Activated CD4-positive, alpha-beta T cell treated with anti-CD3 and anti-CD28 coated beads for 24 hours (primary cell): ENCODE results near the gene RET.

Source experiments
- DNase-seq, 2 donors: peaks; one replicate each; pipeline ENCODE4 v3.0.0-alpha.2; 2020; ENCODE audit warnings: low read depth in 2 of 2

Gene RET

GRCh38 chr10:43062402-43063160, 14.3 kb upstream of the RET start:
- DNase-seq: no peak

- no peak for DNase-seq
Measured at GRCh38 chr10:43064331-43065075, 12.4 kb upstream of the RET start.

GRCh38 chr10:43065234-43065633, 11.6 kb upstream of the RET start:
- no peak for DNase-seq

GRCh38 chr10:43065761-43066160, 11.1 kb upstream of the RET start:
- DNase-seq: no peak

DNA sequence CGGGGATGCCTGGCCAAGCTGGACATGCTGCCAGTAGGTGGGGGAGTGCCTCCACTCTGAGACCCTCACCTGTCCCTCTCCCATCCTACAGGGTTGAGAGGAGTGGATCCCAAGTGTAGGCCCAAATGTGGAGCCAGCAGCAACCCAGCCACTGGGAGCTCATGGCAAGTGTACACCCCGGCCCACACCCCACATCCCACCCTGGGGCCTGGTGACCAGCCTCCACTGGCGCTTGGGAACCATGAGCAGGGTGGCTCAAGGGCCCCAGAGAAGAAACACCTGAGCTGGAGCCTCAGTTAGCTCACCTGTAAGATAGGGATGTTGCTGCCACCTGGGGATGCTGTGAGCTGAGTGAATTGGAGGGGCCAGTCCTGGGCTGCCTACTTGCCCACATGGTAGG, 10.4 kb upstream of the RET start:
- DNase-seq: no peak

- no peak for DNase-seq
Measured at GRCh38 chr10:43067391-43068135, 9.3 kb upstream of the RET start.

DNA sequence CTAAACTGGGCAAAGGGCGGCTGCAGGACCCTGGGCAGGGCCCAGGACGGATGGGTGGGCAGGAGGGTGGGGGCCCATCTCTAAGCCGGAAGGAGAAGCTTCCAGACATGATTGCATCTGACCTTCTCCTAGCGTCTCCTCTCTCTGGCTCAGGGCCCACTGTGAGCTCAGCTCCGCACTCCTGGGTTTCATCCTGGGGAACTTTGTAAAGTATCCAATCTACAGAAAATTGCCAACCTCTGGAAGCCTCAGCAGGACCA, 8.8 kb upstream of the RET start:
- no peak for DNase-seq

GRCh38 chr10:43068471-43069210, 8.2 kb upstream of the RET start:
- DNase-seq: no peak

DNA sequence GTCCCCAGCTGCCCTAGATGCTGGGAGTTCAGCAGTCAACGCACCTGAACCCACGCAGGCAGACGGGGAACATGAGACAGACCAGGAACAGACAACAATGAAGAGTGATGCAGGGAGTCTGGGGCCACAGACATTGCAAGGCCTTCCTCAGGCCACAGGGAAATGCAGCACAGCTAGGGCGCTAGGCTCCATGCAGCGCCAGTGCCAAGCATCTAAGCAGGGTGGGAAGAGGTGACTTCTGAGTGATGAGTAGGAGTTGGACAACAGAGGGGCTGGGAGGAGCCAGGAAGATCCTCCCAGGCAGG, 7.7 kb upstream of the RET start:
- no peak for DNase-seq

GRCh38 chr10:43069579-43069978, 7.3 kb upstream of the RET start:
- no peak for DNase-seq

- no peak for DNase-seq
Measured at GRCh38 chr10:43070121-43071085, 6.5 kb upstream of the RET start.

DNA sequence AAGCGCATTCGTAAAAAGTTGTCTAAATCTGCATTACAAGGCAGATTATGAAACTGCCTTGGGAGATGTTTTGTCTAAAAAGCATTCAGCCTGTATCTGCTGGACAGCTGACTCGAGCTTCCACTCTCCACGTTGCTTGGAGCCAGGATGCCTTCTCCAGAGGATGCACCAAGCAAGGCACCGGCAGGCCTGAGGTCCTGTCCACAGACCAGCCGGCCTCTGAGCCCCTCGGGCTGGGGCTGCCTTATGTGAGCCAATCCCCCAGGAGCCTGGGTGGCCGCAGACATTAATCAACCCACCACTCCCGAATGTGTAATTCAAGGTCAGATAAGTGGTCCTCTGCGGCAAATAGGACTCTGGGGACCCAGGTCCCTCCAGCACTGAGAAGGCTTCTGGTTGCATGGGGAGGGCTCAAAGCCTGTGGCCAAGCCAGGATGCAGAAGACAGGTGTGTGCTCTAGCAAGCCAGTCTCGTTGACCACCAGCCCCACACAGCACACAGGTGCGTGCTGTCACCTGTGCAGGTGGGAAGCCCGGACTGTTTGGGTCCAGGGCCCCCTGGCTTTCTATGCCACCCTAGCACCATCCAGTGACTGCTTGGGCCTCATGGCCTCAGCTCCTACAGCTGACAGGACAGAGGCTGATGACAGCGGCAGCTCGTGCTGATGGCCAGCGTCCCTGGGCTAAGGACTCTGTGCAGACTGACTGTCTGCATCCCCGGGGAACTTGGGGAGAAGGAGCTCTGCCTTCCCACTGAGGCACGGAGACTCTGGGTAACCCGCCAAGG, 4.8 kb upstream of the RET start:
- no peak for DNase-seq

GRCh38 chr10:43073191-43073590, 3.7 kb upstream of the RET start:
- DNase-seq: no peak

DNA sequence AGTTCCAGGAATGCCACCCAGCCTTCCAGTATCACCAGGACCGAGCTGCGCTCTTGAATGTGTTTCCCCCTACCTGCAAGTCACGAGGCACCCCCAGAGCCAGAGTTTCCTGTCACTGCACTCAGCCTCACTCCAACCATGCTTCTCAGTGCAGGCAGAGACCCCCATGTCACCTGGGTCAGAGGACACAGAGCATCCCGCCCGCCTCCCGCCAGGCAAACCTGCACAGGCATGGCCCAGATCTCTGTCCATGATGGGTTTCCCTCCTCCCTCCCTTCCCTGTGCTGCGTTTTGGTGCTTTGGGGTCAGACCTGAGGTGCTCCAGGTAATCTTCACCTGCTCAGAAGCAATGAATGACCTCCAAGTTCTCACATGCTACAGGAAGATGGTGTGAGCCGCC, 3.1 kb upstream of the RET start:
- no peak for DNase-seq

GRCh38 chr10:43074409-43074808, 2.5 kb upstream of the RET start:
- DNase-seq: no peak

GRCh38 chr10:43074827-43075611, 1.9 kb upstream of the RET start:
- DNase-seq: no peak

- no peak for DNase-seq
Measured at GRCh38 chr10:43075612-43076003, 1.3 kb upstream of the RET start.

DNA sequence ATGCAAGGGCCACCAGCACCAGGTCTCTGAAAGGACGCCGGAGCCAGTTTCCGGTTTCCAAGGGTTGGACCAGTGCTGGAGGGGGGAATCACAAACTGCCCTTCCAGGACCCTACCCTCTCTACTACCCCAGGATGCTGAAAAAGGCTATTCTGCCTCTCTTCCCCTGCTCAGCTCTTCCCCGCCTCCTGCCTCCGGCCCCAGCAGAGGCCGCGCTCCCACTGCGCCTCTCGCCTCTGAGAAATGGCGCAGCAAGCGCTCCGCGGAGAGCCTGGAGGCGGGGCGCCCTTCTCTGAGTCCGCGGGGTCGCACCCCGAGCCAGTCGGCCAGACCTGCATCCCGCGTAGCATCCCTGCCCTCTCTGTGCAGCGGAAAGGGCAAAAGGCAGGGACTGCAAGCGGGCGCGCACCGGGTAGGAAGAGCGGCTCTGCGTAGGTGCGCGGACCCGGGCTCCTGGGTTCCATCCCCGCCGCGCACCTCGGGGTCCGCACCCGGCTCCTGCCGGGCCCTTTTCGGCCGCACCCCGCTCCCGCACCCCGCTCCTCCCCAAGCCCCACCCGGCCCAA, 476 bp upstream of the RET start:
- DNase-seq: no peak

DNA sequence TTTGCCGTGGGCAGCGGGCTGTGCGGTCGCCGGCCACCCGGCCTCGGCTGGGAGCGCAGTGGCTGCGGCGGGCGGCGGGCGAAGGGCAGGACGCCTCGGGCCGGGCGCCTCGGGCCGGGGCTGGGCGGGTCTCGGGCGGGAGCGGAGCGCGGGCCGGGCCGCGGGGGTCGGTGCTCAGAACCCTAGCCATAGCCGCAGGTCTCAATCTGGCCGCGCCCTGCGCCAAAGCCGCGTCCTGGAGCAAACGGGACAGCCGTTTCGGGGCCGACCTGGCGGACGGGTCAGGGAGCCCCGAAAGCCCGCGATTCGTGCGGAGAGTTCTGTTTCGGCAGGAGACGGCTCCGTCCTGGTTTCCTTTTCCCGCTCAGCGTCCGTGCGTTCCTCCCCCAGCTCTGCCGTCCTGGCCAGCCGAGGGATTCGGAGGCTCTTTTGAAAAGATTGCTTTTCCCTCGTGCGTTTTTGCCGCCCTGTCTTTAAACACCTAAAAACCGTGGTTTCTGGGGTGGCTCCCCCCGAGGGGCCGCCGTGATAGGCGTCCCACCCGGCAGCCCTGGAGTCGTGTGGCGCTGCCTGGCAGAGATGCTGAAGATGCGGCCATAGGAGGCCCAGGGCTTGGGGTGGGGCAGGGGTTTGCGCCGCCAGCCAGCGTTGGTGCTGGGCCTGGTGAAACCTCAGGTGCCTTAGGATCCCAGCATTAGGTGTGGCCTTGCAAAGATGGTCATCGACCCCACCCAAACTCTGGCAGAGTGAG, 727 bp downstream of the RET start:
- no peak for DNase-seq
